Measurements from ENCODE around the gene KLC4. TPM values are rescaled to one million over a fixed set of nuclear protein-coding genes. Genes with fewer than 3 reads are reported as not detected.

Gene KLC4
- total RNA-seq, 1 donor from 2014 or later = 41.4 TPM

- DNase-seq (ENCODE audit: low spot score) = no peak
- TF ChIP-seq, protein P1, sequence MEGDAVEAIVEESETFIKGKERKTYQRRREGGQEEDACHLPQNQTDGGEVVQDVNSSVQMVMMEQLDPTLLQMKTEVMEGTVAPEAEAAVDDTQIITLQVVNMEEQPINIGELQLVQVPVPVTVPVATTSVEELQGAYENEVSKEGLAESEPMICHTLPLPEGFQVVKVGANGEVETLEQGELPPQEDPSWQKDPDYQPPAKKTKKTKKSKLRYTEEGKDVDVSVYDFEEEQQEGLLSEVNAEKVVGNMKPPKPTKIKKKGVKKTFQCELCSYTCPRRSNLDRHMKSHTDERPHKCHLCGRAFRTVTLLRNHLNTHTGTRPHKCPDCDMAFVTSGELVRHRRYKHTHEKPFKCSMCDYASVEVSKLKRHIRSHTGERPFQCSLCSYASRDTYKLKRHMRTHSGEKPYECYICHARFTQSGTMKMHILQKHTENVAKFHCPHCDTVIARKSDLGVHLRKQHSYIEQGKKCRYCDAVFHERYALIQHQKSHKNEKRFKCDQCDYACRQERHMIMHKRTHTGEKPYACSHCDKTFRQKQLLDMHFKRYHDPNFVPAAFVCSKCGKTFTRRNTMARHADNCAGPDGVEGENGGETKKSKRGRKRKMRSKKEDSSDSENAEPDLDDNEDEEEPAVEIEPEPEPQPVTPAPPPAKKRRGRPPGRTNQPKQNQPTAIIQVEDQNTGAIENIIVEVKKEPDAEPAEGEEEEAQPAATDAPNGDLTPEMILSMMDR (IDR thresholded peaks at IDR 0.05; ENCODE audit: unreplicated experiment) = no peak
- Mint-ChIP-seq H3K9me3 (ENCODE audit: unreplicated experiment) (no peaks in the 10 kb centered on the region), H3K36me3 (ENCODE audit: low read depth, unreplicated experiment) (peaks cover 8% of the 10 kb centered on the region), H3K4me3 (ENCODE audit: unreplicated experiment) (no peak overlapping the region), H3K27ac (ENCODE audit: unreplicated experiment) (peak overlapping the region; percentile 79), H3K27me3 (ENCODE audit: unreplicated experiment) (peaks cover 4% of the 10 kb centered on the region), H3K4me1 (ENCODE audit: unreplicated experiment) (peaks cover 53% of the 10 kb centered on the region)
Observed at GRCh38 chr6:43091020-43091419, 31.6 kb downstream of the KLC4 start.

- Mint-ChIP-seq H3K4me1 (ENCODE audit: unreplicated experiment) (peaks cover 58% of the 10 kb centered on the region), H3K36me3 (ENCODE audit: low read depth, unreplicated experiment) (peaks cover 8% of the 10 kb centered on the region), H3K27me3 (ENCODE audit: unreplicated experiment) (peaks cover 4% of the 10 kb centered on the region), H3K4me3 (ENCODE audit: unreplicated experiment) (no peak overlapping the region), H3K27ac (ENCODE audit: unreplicated experiment) (peak overlapping the region; percentile 79), H3K9me3 (ENCODE audit: unreplicated experiment) (no peaks in the 10 kb centered on the region)
- TF ChIP-seq, protein P1 (IDR thresholded peaks at IDR 0.05; ENCODE audit: unreplicated experiment) = no peak
- DNase-seq (ENCODE audit: low spot score) = no peak
Observed at GRCh38 chr6:43091436-43091991, 32.1 kb downstream of the KLC4 start.

DNA sequence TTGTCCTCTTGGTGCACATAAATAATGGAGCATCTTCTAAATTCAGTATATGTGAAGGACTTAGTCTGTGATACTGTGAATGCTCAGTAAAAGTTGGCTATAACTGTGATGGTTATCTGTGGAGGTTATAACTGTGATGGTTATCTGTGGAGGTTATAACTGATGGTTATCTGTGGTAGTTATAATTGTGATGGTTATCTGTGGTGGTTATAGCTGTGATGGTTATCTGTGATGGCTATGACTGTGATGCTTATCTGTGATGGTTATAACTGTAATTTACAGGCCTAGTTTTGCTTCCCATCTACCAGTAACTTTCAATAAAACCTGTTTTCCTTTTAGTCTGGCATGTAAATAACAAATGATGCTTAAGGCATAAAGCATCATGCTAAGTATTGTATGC is 33.2 kb downstream of the KLC4 start:
- H3K9me3 Mint-ChIP-seq (ENCODE audit: unreplicated experiment) = no peaks in the 10 kb centered on the region
- no peak overlapping the region for H3K27ac Mint-ChIP-seq (ENCODE audit: unreplicated experiment)
- TF ChIP-seq, protein P1 (IDR thresholded peaks at IDR 0.05; ENCODE audit: unreplicated experiment) = no peak
- DNase-seq (ENCODE audit: low spot score) = no peak
- H3K27me3 Mint-ChIP-seq (ENCODE audit: unreplicated experiment) = peaks cover 4% of the 10 kb centered on the region
- H3K4me3 Mint-ChIP-seq (ENCODE audit: unreplicated experiment) = peak overlapping the region; percentile 32
- H3K36me3 Mint-ChIP-seq (ENCODE audit: low read depth, unreplicated experiment) = peaks cover 8% of the 10 kb centered on the region
- H3K4me1 Mint-ChIP-seq (ENCODE audit: unreplicated experiment) = peaks cover 69% of the 10 kb centered on the region

GRCh38 chr6:43093436-43094289 is 34.2 kb downstream of the KLC4 start:
- DNase-seq (ENCODE audit: low spot score) = no peak

More at GRCh38 chr6:43093436-43094289, 34.2 kb downstream of the KLC4 start:
- Mint-ChIP-seq H3K36me3 (ENCODE audit: low read depth, unreplicated experiment) (peaks cover 8% of the 10 kb centered on the region), H3K27me3 (ENCODE audit: unreplicated experiment) (peaks cover 2% of the 10 kb centered on the region), H3K4me3 (ENCODE audit: unreplicated experiment) (peak overlapping the region; percentile 59), H3K9me3 (ENCODE audit: unreplicated experiment) (no peaks in the 10 kb centered on the region), H3K4me1 (ENCODE audit: unreplicated experiment) (peaks cover 70% of the 10 kb centered on the region), H3K27ac (ENCODE audit: unreplicated experiment) (peak overlapping the region; percentile 37)
- TF ChIP-seq, protein P1 (IDR thresholded peaks at IDR 0.05; ENCODE audit: unreplicated experiment) = no peak

Measured in endothelial cell (in vitro differentiated cells).